Gastrocnemius medialis (tissue), 4 donors: ENCODE data around the gene DSE. TPM values are rescaled to one million over a fixed set of nuclear protein-coding genes. Genes with fewer than 3 reads are reported as not detected.

ENCODE experiments used
- ATAC-seq, 2 donors: fragments of 150-250 bp; one replicate each; pipeline ENCODE4 v1.9.1; 2016
- DNase-seq, 2 donors: peaks; one replicate each; pipeline ENCODE4 v3.0.0-alpha.2; 2019
- H3K27ac ChIP-seq, 4 donors: fragments of 200-600 bp; sonication (generic); 1 replicate in 1 of 4; 2 replicates in 3 of 4; pipeline ENCODE4 v1.5.1; 2016 to 2018; ENCODE audit warnings: mild to moderate bottlenecking in 2 of 4, moderate library complexity in 1 of 4
- H3K27me3 ChIP-seq, 3 donors: fragments of 200-600 bp; sonication (generic) in 2 of 3; 1 replicate in 1 of 3; 2 replicates in 2 of 3; pipeline versions ENCODE4 v1.5.1 to v1.6.0; 2016 to 2019; ENCODE audit warnings: mild to moderate bottlenecking in 1 of 3, moderate library complexity in 1 of 3
- H3K36me3 ChIP-seq, 2 donors: fragments of 200-600 bp; sonication (generic) in 1 of 2; one replicate each; pipeline ENCODE4 v1.5.1; 2017 to 2018
- H3K4me1 ChIP-seq, 2 donors: fragments of 200-600 bp; sonication (generic) in 1 of 2; one replicate each; pipeline ENCODE4 v1.5.1; 2016 to 2017; ENCODE audit warnings: mild to moderate bottlenecking in 2 of 2
- H3K4me3 ChIP-seq, 4 donors: fragments of 200-600 bp; sonication (generic) in 3 of 4; 1 replicate in 1 of 4; 2 replicates in 3 of 4; pipeline ENCODE4 v1.5.1; 2016 to 2019; ENCODE audit warnings: mild to moderate bottlenecking in 2 of 4
- H3K9me3 ChIP-seq, 3 donors: fragments of 200-600 bp; sonication (generic) in 2 of 3; 1 replicate in 1 of 3; 2 replicates in 2 of 3; pipeline ENCODE4 v1.5.1; 2016 to 2019
- POLR2A ChIP-seq, 2 donors: fragments of 450-650 bp; IDR thresholded peaks; one replicate each; pipeline ENCODE4 v1.6.1; 2017; ENCODE audit warnings: antibody characterized with exemption in 2 of 2, mild to moderate bottlenecking in 2 of 2, moderate library complexity in 2 of 2
- in situ Hi-C, 4 donors: fragments of 200-750 bp; cut with MboI; loops; one replicate each; pipeline versions ENCODE4 v1.15.0 to v1.8.0; 2017; ENCODE audit warnings: low sequenced_read_pairs in 4 of 4
- intact Hi-C: fragments of 100-400 bp; cut with DNase I; formaldehyde crosslinking; loops from one replicate; pipeline ENCODE4 v1.15.1; 2023; ENCODE audit warnings: low total_unique reads
- total RNA-seq, 4 donors: library from RNA; depleted of rRNA; stranded (reverse); fragments of >200 nt; gene quantifications; one replicate each; pipeline versions ENCODE4 v1.1.0 to v1.2.3, GENCODE V29; 2016
- TF ChIP-seq, protein P1 (sequence below), 5 experiments: fragments of 450-650 bp in 3 of 5; fragments of 200-600 bp in 2 of 5; sonication (generic) in 2 of 5; IDR thresholded peaks in 4 of 5; conservative IDR thresholded peaks in 1 of 5; 1 replicate in 4 of 5; 2 replicates in 1 of 5; pipeline ENCODE4 v1.5.1; 2016 to 2019; ENCODE audit warnings: antibody characterized with exemption in 5 of 5, mild to moderate bottlenecking in 3 of 5, moderate library complexity in 3 of 5

Gene DSE
- total RNA-seq, 4 donors from 2014 or later: 9.6 to 14.8 (median 11.8) TPM

DNA sequence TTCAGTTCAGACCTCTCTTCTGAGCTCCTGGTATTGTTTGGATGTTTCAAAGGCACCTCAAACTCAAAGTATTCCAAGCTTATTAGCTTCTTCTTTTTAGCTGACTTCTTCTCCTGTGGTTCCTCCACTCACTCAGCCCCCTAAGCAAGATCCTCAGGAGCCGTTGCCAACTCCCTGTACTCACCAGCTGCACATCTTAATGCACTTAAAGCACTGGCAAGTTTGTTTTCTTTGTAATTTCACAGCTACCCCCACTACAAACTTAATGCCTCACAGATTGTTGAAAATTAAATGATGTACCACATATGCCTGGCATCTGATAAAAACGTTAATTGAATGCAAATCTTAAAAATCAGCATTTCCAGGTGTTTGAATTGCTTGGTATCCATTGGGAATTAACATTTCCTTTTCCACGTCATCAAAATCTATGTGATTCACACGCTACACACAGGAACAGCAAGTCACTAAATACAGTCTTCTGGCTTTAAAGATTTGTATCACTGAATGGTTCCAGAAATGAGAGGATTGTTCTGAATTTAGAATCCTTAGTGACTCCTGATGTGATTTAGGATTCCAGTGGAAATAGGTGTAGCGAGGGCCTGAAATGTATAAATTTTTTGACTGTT is 114.9 kb downstream of the DSE start:
- DNase-seq (no peak), ATAC-seq (no peak)
- H3K36me3 ChIP-seq: no peaks in the 10 kb centered on the region
- in situ Hi-C loops: no loop called here
- H3K27me3 ChIP-seq: no peaks in the 10 kb centered on the region
- no peak overlapping the region for H3K27ac ChIP-seq
- no peak for TF ChIP-seq POLR2A (IDR thresholded peaks at IDR 0.05)
- TF ChIP-seq, protein P1, sequence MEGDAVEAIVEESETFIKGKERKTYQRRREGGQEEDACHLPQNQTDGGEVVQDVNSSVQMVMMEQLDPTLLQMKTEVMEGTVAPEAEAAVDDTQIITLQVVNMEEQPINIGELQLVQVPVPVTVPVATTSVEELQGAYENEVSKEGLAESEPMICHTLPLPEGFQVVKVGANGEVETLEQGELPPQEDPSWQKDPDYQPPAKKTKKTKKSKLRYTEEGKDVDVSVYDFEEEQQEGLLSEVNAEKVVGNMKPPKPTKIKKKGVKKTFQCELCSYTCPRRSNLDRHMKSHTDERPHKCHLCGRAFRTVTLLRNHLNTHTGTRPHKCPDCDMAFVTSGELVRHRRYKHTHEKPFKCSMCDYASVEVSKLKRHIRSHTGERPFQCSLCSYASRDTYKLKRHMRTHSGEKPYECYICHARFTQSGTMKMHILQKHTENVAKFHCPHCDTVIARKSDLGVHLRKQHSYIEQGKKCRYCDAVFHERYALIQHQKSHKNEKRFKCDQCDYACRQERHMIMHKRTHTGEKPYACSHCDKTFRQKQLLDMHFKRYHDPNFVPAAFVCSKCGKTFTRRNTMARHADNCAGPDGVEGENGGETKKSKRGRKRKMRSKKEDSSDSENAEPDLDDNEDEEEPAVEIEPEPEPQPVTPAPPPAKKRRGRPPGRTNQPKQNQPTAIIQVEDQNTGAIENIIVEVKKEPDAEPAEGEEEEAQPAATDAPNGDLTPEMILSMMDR (IDR thresholded peaks at IDR 0.05 in 4 of 5, conservative IDR thresholded peaks at IDR 0.05 in 1 of 5): no peak
- H3K9me3 ChIP-seq: no peaks in the 10 kb centered on the region
- intact Hi-C loops: no loop called here
- no peak overlapping the region for H3K4me3 ChIP-seq
- no peaks in the 10 kb centered on the region for H3K4me1 ChIP-seq

DNA sequence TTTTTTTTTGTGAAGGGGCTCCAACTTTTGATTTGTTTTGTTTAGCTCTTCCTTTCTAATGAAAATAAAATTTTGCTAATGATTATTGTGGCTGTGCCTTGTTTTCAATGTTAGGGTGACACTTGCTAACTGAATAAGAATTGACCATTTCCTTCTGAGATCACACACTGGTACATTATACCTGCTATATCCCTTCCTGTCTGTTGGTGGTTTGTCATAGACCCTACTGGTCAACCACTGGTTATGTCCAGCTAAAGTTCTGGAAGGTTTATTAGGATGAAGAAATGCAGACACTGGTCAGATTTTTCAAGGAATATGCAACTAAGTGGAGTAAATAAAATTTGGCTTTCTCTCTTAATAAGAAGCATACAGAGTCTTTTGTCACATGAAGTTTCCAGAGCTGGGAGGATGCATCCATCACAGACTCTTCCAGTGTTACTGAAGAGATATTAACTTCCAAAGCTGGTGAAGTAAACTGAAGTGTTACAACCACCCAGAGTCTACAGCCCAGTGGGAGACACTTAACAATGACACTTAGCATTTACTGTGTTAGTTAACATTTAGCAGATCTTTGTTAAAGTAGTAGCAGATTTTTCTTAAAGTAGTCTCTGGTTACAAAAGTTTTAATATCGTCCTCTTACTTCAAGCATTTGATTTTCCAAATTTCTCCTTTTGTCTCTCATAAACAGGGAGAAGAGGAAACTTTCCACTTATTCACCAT is 121.0 kb downstream of the DSE start:
- ATAC-seq (no peak), DNase-seq (no peak)
- TF ChIP-seq POLR2A (IDR thresholded peaks at IDR 0.05): no peak
- TF ChIP-seq, protein P1 (IDR thresholded peaks at IDR 0.05 in 4 of 5, conservative IDR thresholded peaks at IDR 0.05 in 1 of 5): no peak
- in situ Hi-C loops (no loop called here), intact Hi-C loops (no loop called here)
- Histone ChIP-seq H3K9me3 (no peaks in the 10 kb centered on the region), H3K4me3 (no peak overlapping the region), H3K27me3 (no peaks in the 10 kb centered on the region), H3K4me1 (no peaks in the 10 kb centered on the region), H3K27ac (no peak overlapping the region), H3K36me3 (no peaks in the 10 kb centered on the region)

DNA sequence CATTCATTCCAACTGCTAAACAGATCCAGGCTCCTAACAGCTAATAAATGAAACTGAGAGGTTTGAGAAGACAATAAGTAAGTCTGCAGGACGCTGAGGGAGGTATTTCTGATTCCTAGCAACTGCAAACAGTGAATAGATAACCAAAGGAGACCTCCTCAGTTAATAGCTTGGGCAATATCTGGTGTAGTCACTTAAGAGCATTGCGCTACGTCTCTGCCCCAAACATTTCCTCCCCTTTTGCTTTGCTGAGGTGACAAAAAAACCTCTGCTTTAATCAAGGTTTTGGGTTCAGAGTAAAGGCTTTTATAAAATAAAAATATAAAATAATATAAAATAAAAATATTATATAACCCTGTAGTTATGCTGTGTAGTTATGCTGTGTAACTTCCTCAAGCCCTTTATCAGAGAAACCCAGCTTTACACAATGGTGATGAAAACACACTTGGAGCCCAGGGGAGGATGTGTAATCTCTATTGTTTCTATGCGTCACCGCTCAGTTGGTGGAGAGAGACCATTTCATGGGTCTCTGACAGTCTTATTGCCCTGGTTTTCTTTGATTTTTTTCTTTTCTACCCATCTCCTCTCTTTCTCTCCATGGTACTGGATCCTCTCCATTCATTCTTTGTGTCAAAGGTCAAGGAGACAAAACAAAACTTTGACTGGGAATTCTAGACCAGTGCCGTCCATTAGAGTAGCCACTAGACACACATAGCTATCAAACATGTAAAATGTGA is 121.8 kb downstream of the DSE start:
- TF ChIP-seq POLR2A (IDR thresholded peaks at IDR 0.05): no peak
- TF ChIP-seq, protein P1 (IDR thresholded peaks at IDR 0.05 in 4 of 5, conservative IDR thresholded peaks at IDR 0.05 in 1 of 5): no peak
- Histone ChIP-seq H3K36me3 (no peaks in the 10 kb centered on the region), H3K4me3 (no peak overlapping the region), H3K9me3 (no peaks in the 10 kb centered on the region), H3K4me1 (no peaks in the 10 kb centered on the region), H3K27ac (no peak overlapping the region), H3K27me3 (no peaks in the 10 kb centered on the region)
- DNase-seq (no peak), ATAC-seq (no peak)
- in situ Hi-C loops: no loop called here
- intact Hi-C loops: no loop called here

Other genes with a start within 250 kb of the DSE start
- not detected for gene COL10A1, start 244.8 kb upstream of the DSE start, total RNA-seq
- 1 to 10 TPM; 2.8 to 4.8 (median 3.8) TPM for gene TSPYL4, start 116.9 kb upstream of the DSE start, total RNA-seq
- gene TSPYL1, start 91.0 kb upstream of the DSE start, total RNA-seq: 100 to 1,000 TPM in 1 of 4 donors, 10 to 100 TPM in 3; 74.2 to 160 (median 81.2) TPM
- gene CALHM6, start 90.4 kb downstream of the DSE start, total RNA-seq: 1 to 10 TPM in 1 of 4 donors, under 1 TPM in 3; 0.63 to 2.3 (median 0.86) TPM
- gene CALHM5, start 140.7 kb downstream of the DSE start, total RNA-seq: 1 to 10 TPM in 1 of 4 donors, under 1 TPM in 3; 0.56 to 1.5 (median 0.82) TPM
- gene TRAPPC3L, start 174.7 kb downstream of the DSE start, total RNA-seq: not detected
- not detected for gene CALHM4, start 182.8 kb downstream of the DSE start, total RNA-seq
- gene RWDD1, start 200.6 kb downstream of the DSE start, total RNA-seq: 10 to 100 TPM; 42.1 to 63.8 (median 51.2) TPM
- gene RSPH4A, start 245.5 kb downstream of the DSE start, total RNA-seq: 1 to 10 TPM in 1 of 4 donors, under 1 TPM in 2, not detected in 1; 0.16 to 2.8 (median 0.56) TPM